Measurements from ENCODE around the gene MEGF6. TPM values are rescaled to one million over a fixed set of nuclear protein-coding genes. Genes with fewer than 3 reads are reported as not detected.

Gene MEGF6
- total RNA-seq, 4 donors from 2014 or later, result 0.88 to 69.0 (median 36.9) TPM

- peak; percentile 87 for DNase-seq
- Histone ChIP-seq H3K4me1 (peaks cover 0 to 28% of the 10 kb centered on the region in 2 donors), H3K4me3 (peak within 1 kb of the TSS; percentile 44 to 55), H3K27me3 (peaks cover 18 to 27% of the 10 kb centered on the region in 2 donors), H3K36me3 (no peaks in the 10 kb centered on the region), H3K9me3 (no peaks in the 10 kb centered on the region), H3K27ac (no peak within 1 kb of the TSS)
- TF ChIP-seq POLR2A (IDR thresholded peaks at IDR 0.05) (peak; percentile 70 to 79), CTCF (IDR thresholded peaks at IDR 0.05) (peak in 1 of 4 experiments; percentile 23)
- intact Hi-C loops (cut with DNase I; ENCODE audit: low total_unique reads), result loop anchor here (10.0 kb wide), 1 partner anchor 1065 kb away; the partner anchor contains the start of gene PRXL2B
Observed at GRCh38 chr1:3649342-3650247, 38.3 kb upstream of the MEGF6 start, which contains the start of gene WRAP73. Gene WRAP73, minus strand, starts transcription at chr1:3650103. Its CDS starts 104 bp downstream, at chr1:3649999.

GRCh38 chr1:3646596-3646995, 35.3 kb upstream of the MEGF6 start:
- intact Hi-C loops (cut with DNase I; ENCODE audit: low total_unique reads), result loop anchor here (10.0 kb wide), 1 partner anchor 1062 kb away; the partner anchor contains the start of gene PRXL2B
- Histone ChIP-seq H3K36me3 (no peaks in the 10 kb centered on the region), H3K27ac (no peak overlapping the region), H3K4me1 (peaks cover 0 to 15% of the 10 kb centered on the region in 2 donors), H3K9me3 (no peaks in the 10 kb centered on the region), H3K27me3 (peaks cover 11 to 14% of the 10 kb centered on the region in 2 donors), H3K4me3 (no peak overlapping the region)
- no peak for TF ChIP-seq POLR2A (IDR thresholded peaks at IDR 0.05)
- no peak for TF ChIP-seq CTCF (IDR thresholded peaks at IDR 0.05)
- no peak for DNase-seq

GRCh38 chr1:3645666-3646355, 34.5 kb upstream of the MEGF6 start:
- H3K27me3 ChIP-seq, result peaks cover 4 to 6% of the 10 kb centered on the region in 2 donors
- H3K9me3 ChIP-seq, result no peaks in the 10 kb centered on the region
- H3K4me3 ChIP-seq, result no peak overlapping the region
- no peak for DNase-seq
- H3K27ac ChIP-seq, result no peak overlapping the region
- TF ChIP-seq CTCF (IDR thresholded peaks at IDR 0.05) (no peak), POLR2A (IDR thresholded peaks at IDR 0.05) (no peak)
- H3K36me3 ChIP-seq, result no peaks in the 10 kb centered on the region
- H3K4me1 ChIP-seq, result peaks cover 0 to 7% of the 10 kb centered on the region in 2 donors
- intact Hi-C loops (cut with DNase I; ENCODE audit: low total_unique reads), result loop anchor here (10.0 kb wide), 1 partner anchor 1061 kb away; the partner anchor contains the start of gene PRXL2B

GRCh38 chr1:3645247-3645646, 33.9 kb upstream of the MEGF6 start:
- Histone ChIP-seq H3K27ac (no peak overlapping the region), H3K9me3 (no peaks in the 10 kb centered on the region), H3K4me1 (peaks cover 0 to 1% of the 10 kb centered on the region in 2 donors), H3K36me3 (no peaks in the 10 kb centered on the region), H3K4me3 (no peak overlapping the region), H3K27me3 (peaks cover 0 to under 1% of the 10 kb centered on the region in 2 donors)
- TF ChIP-seq POLR2A (IDR thresholded peaks at IDR 0.05) (no peak), CTCF (IDR thresholded peaks at IDR 0.05) (no peak)
- intact Hi-C loops (cut with DNase I; ENCODE audit: low total_unique reads), result loop anchor here (10.0 kb wide), 1 partner anchor 1060 kb away; the partner anchor contains the start of gene PRXL2B
- no peak for DNase-seq

Data from uterus (tissue), 4 donors.